Heart right ventricle (tissue), 16 donors: ENCODE data around the gene AGGF1. TPM values are rescaled to one million over a fixed set of nuclear protein-coding genes. Genes with fewer than 3 reads are reported as not detected.
"Not testable (repeated sequence)": the region's sequence is repeated elsewhere in the genome, so short reads cannot be mapped to it uniquely, and the experiment has no call there.

ENCODE experiments used
- ATAC-seq, 8 donors: fragments of 200-7000 bp; cut with Tn5 transposase; one replicate each; pipeline ENCODE4 v1.9.1; 2020; ENCODE audit warnings: mild to moderate bottlenecking in 8 of 8, moderate library complexity in 8 of 8, moderate number of reproducible peaks in 1 of 8
- DNase-seq, 2 donors: peaks; one replicate each; pipeline ENCODE4 v3.0.0-alpha.2; 2020
- H3K27ac ChIP-seq, 10 donors: fragments of 200-600 bp; sonication (generic) in 2 of 10; one replicate each; pipeline versions ENCODE4 v1.5.0 to v1.8.0; 2020 to 2022; ENCODE audit warnings: mild to moderate bottlenecking in 3 of 10
- H3K27me3 ChIP-seq, 7 donors: fragments of 200-600 bp; one replicate each; pipeline ENCODE4 v1.8.0; 2021 to 2022; ENCODE audit warnings: mild to moderate bottlenecking in 2 of 7
- H3K36me3 ChIP-seq, 9 donors: fragments of 200-600 bp; sonication (generic) in 1 of 9; one replicate each; pipeline versions ENCODE4 v1.5.0 to v1.8.0; 2020 to 2022; ENCODE audit warnings: mild to moderate bottlenecking in 2 of 9
- H3K4me1 ChIP-seq, 9 donors: fragments of 200-600 bp; sonication (generic) in 1 of 9; one replicate each; pipeline versions ENCODE4 v1.5.0 to v1.8.0; 2020 to 2022; ENCODE audit warnings: mild to moderate bottlenecking in 4 of 9
- H3K4me3 ChIP-seq, 10 donors: fragments of 200-600 bp; sonication (generic) in 2 of 10; one replicate each; pipeline versions ENCODE4 v1.5.0 to v1.8.0; 2020 to 2022; ENCODE audit warnings: mild to moderate bottlenecking in 7 of 10, moderate library complexity in 2 of 10
- H3K9me3 ChIP-seq, 11 donors: fragments of 200-600 bp in 10 of 11; sonication (generic) in 2 of 11; one replicate each; pipeline versions ENCODE4 v1.5.0 to v1.8.0; 2013 to 2022; ENCODE audit warnings: mild to moderate bottlenecking in 2 of 11, control low read depth in 1 of 11, moderate library complexity in 1 of 11
- WGBS, 2 donors: extraction: QIAGEN DNeasy Blood & Tissue Kit; methylation state at CpG; one replicate each; pipeline ENCODE4 v1.1.7; 2013; ENCODE audit warnings: inconsistent platforms in 1 of 2; 5-methylcytosine and 5-hydroxymethylcytosine counted together
- intact Hi-C, 10 donors: fragments of 100-400 bp; cut with DNase I; formaldehyde crosslinking; loops; one replicate each; pipeline versions ENCODE4 v1.11.1 to v1.14.2; 2022
- polyA plus RNA-seq, 2 donors: library from polyadenylated mRNA; stranded (reverse); fragments of 200-250 nt; gene quantifications; one replicate each; pipeline ENCODE4 v1.2.3, GENCODE V29; 2013
- total RNA-seq, 10 donors: library from RNA; stranded (reverse); fragmentation: NEBNext Ultra II Directional in 3 of 10; extraction: Animal tissue kit (Norgen Biotek cat#: 25700) in 3 of 10; gene quantifications; one replicate each; pipeline versions ENCODE4 v1.2.1 to v1.2.4, GENCODE V29; 2021 to 2023
- TF ChIP-seq, protein P1 (sequence below), 9 donors: fragments of 200-600 bp; sonication (generic) in 2 of 9; IDR thresholded peaks; one replicate each; pipeline versions ENCODE4 v1.5.0 to v1.8.0; 2021 to 2022; ENCODE audit warnings: antibody characterized with exemption in 9 of 9, mild to moderate bottlenecking in 5 of 9, moderate library complexity in 1 of 9
- donor health status: Arrhythmogenic right ventricular cardiomyopathy.
- donor health status: ischemic (EF 13 %, LVEDD 7.1; RV severe dilation, severe dysfunction).
- donor health status: healthy with polysubstance abuse.
- donor health status: DM: no; HTN: yes; CAD: no.
- donor health status: DM: no; HTN: no; CAD: no.
- donor health status: ischemic (EF 25% LVEDD 6.9; RV normal size, moderate dysfunction).
- donor health status: ischemic (EF 25% LVEDD 5.7; RV mildly dilated, moderate dysfunction).
- donor health status: healthy.
- donor health status: DM: yes; HTN: yes; CAD: no.
- donor health status: Ischemic cardiomyopathy.
- donor health status: ischemic (EF 35%, LVEDD 5.7; RV mildly dilated, moderate dysfunction).
- donor health status: nonischemic (EF 11% LVEDD 7.7; RV severe dilation, severe dysfunction).
- donor health status: DM: yes; HTN: yes; CAD: no.
- donor health status: PGD.
- donor health status: ischemic (EF 29% LVEDD 5.4; RV normal size, mild dysfunction).
- donor health status: nonischemic (EF 23%, LVEDD 6.1; RV moderate dilation, normal function).

The AGGF1 gene
- total and polyA plus RNA-seq, 12 donors: 7.3 to 20.6 (median 15.7) TPM

DNA sequence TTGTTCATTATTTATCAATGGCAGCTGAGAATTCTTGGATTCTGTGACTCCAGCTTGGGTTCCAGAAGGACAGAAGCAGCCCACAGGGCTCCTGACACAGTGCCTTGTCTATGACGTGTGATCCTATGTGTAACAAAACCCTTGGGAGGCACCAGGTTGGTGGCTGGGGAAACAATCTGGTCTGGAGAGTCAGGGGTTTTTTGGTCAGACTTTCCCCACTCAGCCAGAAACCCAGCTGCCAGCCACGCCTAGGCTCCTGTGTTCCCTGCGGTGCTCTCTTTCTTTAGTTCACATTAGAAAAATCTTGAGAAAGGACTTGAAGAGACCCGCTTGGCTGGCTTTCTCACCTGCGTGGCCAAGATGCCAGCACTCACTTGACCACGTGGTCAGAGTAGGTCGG lies 72.3 kb downstream of the AGGF1 start:
- H3K27ac ChIP-seq: no peak overlapping the region
- intact Hi-C loops: no loop called here
- ATAC-seq: no peak
- 90 to 92% methylated on average over 7 of the region's 7 CpGs for WGBS, 2 donors
- H3K4me1 ChIP-seq: no peaks in the 10 kb centered on the region
- no peak for DNase-seq
- TF ChIP-seq, protein P1, sequence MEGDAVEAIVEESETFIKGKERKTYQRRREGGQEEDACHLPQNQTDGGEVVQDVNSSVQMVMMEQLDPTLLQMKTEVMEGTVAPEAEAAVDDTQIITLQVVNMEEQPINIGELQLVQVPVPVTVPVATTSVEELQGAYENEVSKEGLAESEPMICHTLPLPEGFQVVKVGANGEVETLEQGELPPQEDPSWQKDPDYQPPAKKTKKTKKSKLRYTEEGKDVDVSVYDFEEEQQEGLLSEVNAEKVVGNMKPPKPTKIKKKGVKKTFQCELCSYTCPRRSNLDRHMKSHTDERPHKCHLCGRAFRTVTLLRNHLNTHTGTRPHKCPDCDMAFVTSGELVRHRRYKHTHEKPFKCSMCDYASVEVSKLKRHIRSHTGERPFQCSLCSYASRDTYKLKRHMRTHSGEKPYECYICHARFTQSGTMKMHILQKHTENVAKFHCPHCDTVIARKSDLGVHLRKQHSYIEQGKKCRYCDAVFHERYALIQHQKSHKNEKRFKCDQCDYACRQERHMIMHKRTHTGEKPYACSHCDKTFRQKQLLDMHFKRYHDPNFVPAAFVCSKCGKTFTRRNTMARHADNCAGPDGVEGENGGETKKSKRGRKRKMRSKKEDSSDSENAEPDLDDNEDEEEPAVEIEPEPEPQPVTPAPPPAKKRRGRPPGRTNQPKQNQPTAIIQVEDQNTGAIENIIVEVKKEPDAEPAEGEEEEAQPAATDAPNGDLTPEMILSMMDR (IDR thresholded peaks at IDR 0.05): no peak
- no peaks in the 10 kb centered on the region for H3K27me3 ChIP-seq
- peaks cover 0 to 17% (median 0%) of the 10 kb centered on the region in 11 donors for H3K9me3 ChIP-seq
- H3K36me3 ChIP-seq: peaks cover 0 to 10% (median 0%) of the 10 kb centered on the region in 9 donors
- H3K4me3 ChIP-seq: no peak overlapping the region

DNA sequence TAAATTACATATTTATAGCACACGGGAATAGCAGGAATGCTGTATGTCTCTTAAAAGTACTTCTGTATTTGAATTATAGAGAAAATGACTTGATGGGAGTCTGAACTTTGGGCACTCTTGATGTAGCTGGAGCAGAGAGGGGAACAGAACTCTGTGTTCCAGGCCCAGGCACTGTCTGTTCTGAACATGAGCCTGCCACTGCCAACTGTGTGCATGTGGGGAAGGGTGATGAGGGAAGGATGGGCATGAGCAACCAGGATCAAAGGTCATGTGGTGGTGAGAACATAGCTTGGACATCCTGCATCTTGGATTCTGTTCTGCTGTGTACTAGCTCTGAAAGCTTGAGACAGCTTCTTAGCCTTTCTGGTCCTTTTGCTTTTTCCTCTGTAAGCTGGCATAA lies 73.3 kb downstream of the AGGF1 start:
- H3K4me3 ChIP-seq: no peak overlapping the region
- TF ChIP-seq, protein P1 (IDR thresholded peaks at IDR 0.05): no peak
- ATAC-seq: no peak
- peaks cover 0 to 17% (median 0%) of the 10 kb centered on the region in 11 donors for H3K9me3 ChIP-seq
- no peak overlapping the region for H3K27ac ChIP-seq
- H3K4me1 ChIP-seq: no peaks in the 10 kb centered on the region
- H3K36me3 ChIP-seq: peaks cover 0 to 10% (median 0%) of the 10 kb centered on the region in 9 donors
- intact Hi-C loops: no loop called here
- 94 to 95% methylated on average over 1 of the region's 1 CpG for WGBS, 2 donors
- H3K27me3 ChIP-seq: no peaks in the 10 kb centered on the region
- DNase-seq: no peak

DNA sequence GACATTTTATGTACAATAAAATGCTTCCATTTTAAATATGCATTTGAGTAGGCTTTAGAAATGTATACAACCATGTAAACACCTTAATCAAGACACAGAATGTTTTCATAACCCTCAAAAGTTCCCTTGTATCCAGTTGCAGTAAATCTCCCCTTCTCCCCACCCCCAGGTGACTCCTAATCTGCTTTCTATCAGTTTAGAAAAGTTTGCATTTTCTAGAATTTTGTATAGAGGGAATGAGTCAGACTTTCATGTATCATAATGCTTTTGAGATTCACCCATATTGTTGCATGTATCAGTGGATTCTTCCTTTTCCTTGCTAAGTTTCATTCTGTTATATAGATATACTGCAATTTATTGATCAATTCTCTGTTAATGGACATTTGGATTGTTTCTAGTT lies 74.6 kb downstream of the AGGF1 start:
- intact Hi-C loops: no loop called here

DNA sequence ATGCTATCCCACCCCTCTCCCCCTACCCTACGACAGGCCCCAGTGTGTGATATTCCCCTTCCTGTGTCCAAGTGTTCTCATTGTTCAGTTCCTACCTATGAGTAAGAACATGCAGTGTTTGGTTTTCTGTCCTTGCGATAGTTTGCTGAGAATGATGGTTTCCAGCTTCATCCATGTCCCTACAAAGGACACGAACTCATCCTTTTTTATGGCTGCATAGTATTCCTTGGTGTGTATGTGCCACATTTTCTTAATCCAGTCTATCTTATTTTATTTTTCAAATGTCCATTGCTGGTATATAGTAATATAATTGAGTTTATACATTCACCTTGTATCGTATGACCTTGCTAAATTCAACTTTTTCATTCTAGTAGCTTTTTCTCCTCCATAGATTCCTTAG lies 76.8 kb downstream of the AGGF1 start:
- DNase-seq, H3K4me1 ChIP-seq, H3K27ac ChIP-seq, H3K36me3 ChIP-seq, H3K4me3 ChIP-seq, ATAC-seq, intact Hi-C loops, H3K27me3 ChIP-seq: not testable (repeated sequence)
- peaks cover 0 to 17% (median 0%) of the 10 kb centered on the region in 11 donors for H3K9me3 ChIP-seq
- WGBS, 2 donors: 97 to 98% methylated on average over 3 to 4 of the region's 4 CpGs

More for the DNA sequence above, 74.6 kb downstream of the AGGF1 start:
- Histone ChIP-seq H3K4me3 (no peak overlapping the region), H3K9me3 (peaks cover 0 to 17% (median 0%) of the 10 kb centered on the region in 11 donors), H3K4me1 (no peaks in the 10 kb centered on the region), H3K36me3 (peaks cover 0 to 10% (median 0%) of the 10 kb centered on the region in 9 donors), H3K27ac (no peak overlapping the region), H3K27me3 (no peaks in the 10 kb centered on the region)
- TF ChIP-seq, protein P1 (IDR thresholded peaks at IDR 0.05): no peak
- DNase-seq: no peak
- ATAC-seq: no peak

Other genes with a start within 250 kb of the AGGF1 start
- 1 to 10 TPM in 4 of 10 donors, under 1 TPM in 6; 0.56 to 2.6 (median 0.91) TPM for gene F2RL1, start 211.4 kb upstream of the AGGF1 start, total RNA-seq
- 1 to 10 TPM in 1 of 2 donors, under 1 TPM in 1; 0.66 to 3.9 TPM for gene F2RL1, start 211.4 kb upstream of the AGGF1 start, polyA plus RNA-seq
- gene S100Z, start 180.4 kb upstream of the AGGF1 start, total RNA-seq: under 1 TPM in 1 of 10 donors, not detected in 9; 0.22 TPM
- under 1 TPM in 1 of 2 donors, not detected in 1; 0.03 TPM for gene S100Z, start 180.4 kb upstream of the AGGF1 start, polyA plus RNA-seq
- 1 to 10 TPM in 7 of 10 donors, under 1 TPM in 2, not detected in 1; 0.66 to 4.9 (median 2.7) TPM for gene CRHBP, start 77.4 kb upstream of the AGGF1 start, total RNA-seq
- gene CRHBP, start 77.4 kb upstream of the AGGF1 start, polyA plus RNA-seq: 1 to 10 TPM in 1 of 2 donors, under 1 TPM in 1; 0.38 to 1.5 TPM
- 1 to 10 TPM; 4.8 to 8.9 (median 6.5) TPM for gene ZBED3, start 56.9 kb downstream of the AGGF1 start, total RNA-seq
- gene ZBED3, start 56.9 kb downstream of the AGGF1 start, polyA plus RNA-seq: 1 to 10 TPM; 2.6 to 3.5 TPM
- gene PDE8B, start 180.3 kb downstream of the AGGF1 start, total RNA-seq: 1 to 10 TPM in 7 of 10 donors, under 1 TPM in 3; 0.27 to 5.6 (median 2.0) TPM
- 1 to 10 TPM; 1.1 to 1.2 TPM for gene PDE8B, start 180.3 kb downstream of the AGGF1 start, polyA plus RNA-seq